Neuronal stem cell (in vitro differentiated cells): ENCODE measurements around the gene SUPT6H.

Source experiments
- DNase-seq: peaks from one replicate; pipeline ENCODE4 v3.0.0-alpha.2; 2013; ENCODE audit warnings: low spot score
- H2AFZ ChIP-seq: one replicate; pipeline ENCODE4 v1.6.1; 2013; ENCODE audit warnings: mild to moderate bottlenecking, low read length, inconsistent platforms
- H2AK5ac ChIP-seq: 2 replicates; pipeline ENCODE4 v1.6.1; 2013; ENCODE audit warnings: low read depth, mild to moderate bottlenecking, inconsistent platforms, low read length, moderate library complexity, mixed read lengths
- H2BK120ac ChIP-seq: 2 replicates; pipeline ENCODE4 v1.6.1; 2013; ENCODE audit warnings: low read depth, mild to moderate bottlenecking, inconsistent platforms, low read length, moderate library complexity, mixed read lengths
- H2BK12ac ChIP-seq: one replicate; pipeline ENCODE4 v1.6.1; 2013; ENCODE audit warnings: low read length, inconsistent platforms
- H2BK15ac ChIP-seq: 2 replicates; pipeline ENCODE4 v1.6.1; 2013; ENCODE audit warnings: mild to moderate bottlenecking, low read length, inconsistent platforms, mixed read lengths
- H2BK5ac ChIP-seq: one replicate; pipeline ENCODE4 v1.6.1; 2013; ENCODE audit warnings: inconsistent platforms, mild to moderate bottlenecking, low read length, moderate library complexity
- H3K14ac ChIP-seq: one replicate; pipeline ENCODE4 v1.6.1; 2013; ENCODE audit warnings: low read length, inconsistent platforms
- H3K18ac ChIP-seq: 2 replicates; pipeline ENCODE4 v1.6.1; 2013; ENCODE audit warnings: low read length, inconsistent platforms
- H3K23ac ChIP-seq: 2 replicates; pipeline ENCODE4 v1.6.1; 2013; ENCODE audit warnings: low read depth, mild to moderate bottlenecking, mixed read lengths, low read length, inconsistent platforms; ENCODE audit not compliant: poor library complexity
- H3K27ac ChIP-seq: replicated peaks from 3 replicates; pipeline ENCODE4 v1.5.1; 2013; ENCODE audit warnings: low read length, inconsistent platforms
- H3K27me3 ChIP-seq, 3 experiments: 2 replicates each; pipeline ENCODE4 v1.6.1; 2013; ENCODE audit warnings: low read length in 3 of 3, mild to moderate bottlenecking in 2 of 3, inconsistent platforms in 1 of 3, low read depth in 1 of 3, mixed read lengths in 1 of 3, moderate library complexity in 1 of 3; ENCODE audit not compliant: control insufficient read depth in 3 of 3, insufficient read depth in 3 of 3
- H3K36me3 ChIP-seq, 2 donors: replicated peaks in 1 of 2; 2 replicates each; pipeline ENCODE4 v1.6.1; 2013; ENCODE audit warnings: low read length in 2 of 2; ENCODE audit not compliant: control insufficient read depth in 2 of 2, insufficient read depth in 2 of 2
- H3K4ac ChIP-seq: 2 replicates; pipeline ENCODE4 v1.6.1; 2013; ENCODE audit warnings: inconsistent platforms, mild to moderate bottlenecking, low read length, moderate library complexity
- H3K4me1 ChIP-seq, 2 donors: 1 replicate in 1 of 2; 2 replicates in 1 of 2; pipeline ENCODE4 v1.6.1; 2013; ENCODE audit warnings: low read length in 2 of 2, low read depth in 1 of 2; ENCODE audit not compliant: control insufficient read depth in 2 of 2, insufficient read depth in 1 of 2
- H3K4me2 ChIP-seq: one replicate; pipeline ENCODE4 v1.6.1; 2013; ENCODE audit warnings: mild to moderate bottlenecking, low read length, inconsistent platforms; ENCODE audit not compliant: insufficient read depth, poor library complexity, severe bottlenecking
- H3K4me3 ChIP-seq, 2 donors: 2 replicates each; pipeline ENCODE4 v1.5.1; 2013; ENCODE audit warnings: low read length in 2 of 2, mild to moderate bottlenecking in 2 of 2, inconsistent platforms in 1 of 2, moderate library complexity in 1 of 2
- H3K79me1 ChIP-seq: one replicate; pipeline ENCODE4 v1.6.1; 2013; ENCODE audit warnings: low read depth, mild to moderate bottlenecking, inconsistent platforms, low read length, moderate library complexity
- H3K9ac ChIP-seq: one replicate; pipeline ENCODE4 v1.6.1; 2013; ENCODE audit warnings: mild to moderate bottlenecking, low read depth, low read length, inconsistent platforms; ENCODE audit not compliant: poor library complexity
- H3K9me3 ChIP-seq, 2 donors: replicated peaks in 1 of 2; 2 replicates each; pipeline versions ENCODE3 to v1.6.1; 2013; ENCODE audit warnings: low read length in 2 of 2, mild to moderate bottlenecking in 2 of 2, inconsistent platforms in 1 of 2, low read depth in 1 of 2, mixed read lengths in 1 of 2, moderate library complexity in 1 of 2; ENCODE audit not compliant: control insufficient read depth in 2 of 2, insufficient read depth in 1 of 2
- H4K8ac ChIP-seq: one replicate; pipeline ENCODE4 v1.6.1; 2013; ENCODE audit warnings: low read depth, mild to moderate bottlenecking, inconsistent platforms, low read length, moderate library complexity
- H4K91ac ChIP-seq: one replicate; pipeline ENCODE4 v1.6.1; 2013; ENCODE audit warnings: low read length, low read depth, mild to moderate bottlenecking, inconsistent platforms; ENCODE audit not compliant: poor library complexity
- WGBS, 2 donors: extraction: QIAGEN DNeasy Blood & Tissue Kit; methylation state at CpG; one replicate each; pipeline ENCODE4 v1.1.7; 2013; ENCODE audit warnings: missing lambda C conversion rate in 2 of 2, mixed read lengths in 1 of 2; ENCODE audit not compliant: insufficient read length in 2 of 2, insufficient replicate concordance in 1 of 2; ENCODE audit errors: extremely low coverage in 2 of 2; 5-methylcytosine and 5-hydroxymethylcytosine counted together

The SUPT6H gene

GRCh38 chr17:28685366-28685765 lies 23.4 kb downstream of the SUPT6H start:
- H3K18ac ChIP-seq, result no peak overlapping the region
- H3K4me2 ChIP-seq, result no peak overlapping the region
- WGBS, 2 donors, result no CpG with 5 or more reads among the region's 5 CpGs
- H2BK15ac ChIP-seq, result no peak overlapping the region
- H3K9me3 ChIP-seq, result no peaks in the 10 kb centered on the region
- H3K4ac ChIP-seq, result no peak overlapping the region
- H2AK5ac ChIP-seq, result no peak overlapping the region
- H2BK5ac ChIP-seq, result no peak overlapping the region
- H3K4me1 ChIP-seq, result no peaks in the 10 kb centered on the region
- no peak overlapping the region for H3K27ac ChIP-seq
- no peak overlapping the region for H2AFZ ChIP-seq
- no peak overlapping the region for H2BK120ac ChIP-seq
- no peak overlapping the region for H4K91ac ChIP-seq
- H3K79me1 ChIP-seq, result peaks cover 2% of the 10 kb centered on the region
- no peak overlapping the region for H3K23ac ChIP-seq
- H2BK12ac ChIP-seq, result no peak overlapping the region
- H3K36me3 ChIP-seq, result peaks cover 73 to 100% of the 10 kb centered on the region in 2 donors
- no peaks in the 10 kb centered on the region for H3K27me3 ChIP-seq
- no peak overlapping the region for H3K9ac ChIP-seq
- H3K4me3 ChIP-seq, result no peak overlapping the region
- DNase-seq, result no peak
- H4K8ac ChIP-seq, result no peak overlapping the region
- H3K14ac ChIP-seq, result no peak overlapping the region

GRCh38 chr17:28686296-28686695 lies 24.3 kb downstream of the SUPT6H start:
- no peak overlapping the region for H3K27ac ChIP-seq
- H3K14ac ChIP-seq, result no peak overlapping the region
- H3K4me3 ChIP-seq, result no peak overlapping the region
- H3K9ac ChIP-seq, result no peak overlapping the region
- H2AK5ac ChIP-seq, result no peak overlapping the region
- no peak overlapping the region for H2BK120ac ChIP-seq
- no peak overlapping the region for H3K4me2 ChIP-seq
- no peak overlapping the region for H3K23ac ChIP-seq
- H4K91ac ChIP-seq, result no peak overlapping the region
- H4K8ac ChIP-seq, result no peak overlapping the region
- no peak overlapping the region for H2AFZ ChIP-seq
- no peak overlapping the region for H2BK15ac ChIP-seq
- H3K18ac ChIP-seq, result no peak overlapping the region
- H3K36me3 ChIP-seq, result peaks cover 73 to 100% of the 10 kb centered on the region in 2 donors
- no peaks in the 10 kb centered on the region for H3K27me3 ChIP-seq
- no peak overlapping the region for H3K4ac ChIP-seq
- peaks cover 2% of the 10 kb centered on the region for H3K79me1 ChIP-seq
- H3K4me1 ChIP-seq, result no peaks in the 10 kb centered on the region
- no peak for DNase-seq
- no peak overlapping the region for H2BK12ac ChIP-seq
- no peaks in the 10 kb centered on the region for H3K9me3 ChIP-seq
- H2BK5ac ChIP-seq, result no peak overlapping the region
- WGBS, 2 donors, result no CpG with 5 or more reads among the region's 4 CpGs

DNA sequence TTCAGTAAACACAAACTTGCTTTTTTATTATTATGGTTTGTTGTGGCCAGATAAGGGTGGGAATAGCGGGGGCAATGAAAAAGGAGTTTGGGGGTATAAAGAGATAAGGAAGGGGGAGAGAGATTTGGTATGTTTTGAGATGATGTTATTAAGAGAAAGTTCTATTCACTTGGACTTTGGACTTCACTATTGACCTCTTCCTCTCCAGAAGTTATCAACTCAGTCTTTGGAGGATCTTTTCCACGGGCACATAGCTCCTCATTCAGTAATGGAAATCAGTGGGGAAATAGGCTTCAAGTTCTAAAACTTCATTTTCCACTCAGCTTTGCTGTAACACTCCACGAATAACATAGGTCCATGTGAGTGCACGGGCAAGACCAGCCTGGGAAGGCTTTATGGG lies 26.5 kb downstream of the SUPT6H start:
- Histone ChIP-seq H3K36me3 (peaks cover 56 to 95% of the 10 kb centered on the region in 2 donors), H3K9ac (no peak overlapping the region), H4K91ac (no peak overlapping the region), H3K14ac (no peak overlapping the region), H3K27ac (no peak overlapping the region), H3K4me2 (no peak overlapping the region), H4K8ac (no peak overlapping the region), H3K9me3 (no peaks in the 10 kb centered on the region), H2AFZ (no peak overlapping the region), H3K18ac (no peak overlapping the region), H2BK5ac (no peak overlapping the region), H3K4me3 (no peak overlapping the region), H2BK12ac (no peak overlapping the region), H2AK5ac (no peak overlapping the region), H3K4me1 (no peaks in the 10 kb centered on the region), H2BK120ac (no peak overlapping the region), H3K23ac (no peak overlapping the region), H3K79me1 (no peaks in the 10 kb centered on the region), H3K4ac (no peak overlapping the region), H2BK15ac (no peak overlapping the region), H3K27me3 (no peaks in the 10 kb centered on the region)
- 100% methylated on average over 1 of the region's 4 CpGs for WGBS, 2 donors
- no peak for DNase-seq

DNA sequence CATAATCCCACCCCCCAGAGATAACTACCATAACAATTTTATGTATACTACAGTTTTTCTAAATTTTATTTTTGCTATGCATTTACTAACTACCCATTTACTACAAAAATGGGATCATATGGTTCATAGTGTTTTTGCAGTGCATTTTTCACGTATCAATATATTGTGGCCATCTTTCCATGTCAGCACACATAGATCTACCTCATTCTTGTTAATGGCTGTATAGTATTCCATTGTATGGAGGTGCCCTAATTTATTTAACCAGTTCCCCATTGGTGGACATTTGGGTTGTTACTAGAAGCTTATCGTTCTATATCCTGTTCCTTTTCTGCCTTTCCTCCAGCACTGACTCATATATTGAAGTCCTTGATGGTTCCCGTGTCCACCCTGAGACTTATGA lies 27.0 kb downstream of the SUPT6H start:
- Histone ChIP-seq H4K91ac (no peak overlapping the region), H2BK5ac (no peak overlapping the region), H3K18ac (no peak overlapping the region), H3K79me1 (no peaks in the 10 kb centered on the region), H3K14ac (no peak overlapping the region), H2BK120ac (no peak overlapping the region), H2AFZ (no peak overlapping the region), H3K9me3 (no peaks in the 10 kb centered on the region), H3K4ac (no peak overlapping the region), H3K4me1 (no peaks in the 10 kb centered on the region), H2AK5ac (no peak overlapping the region), H2BK12ac (no peak overlapping the region), H3K36me3 (peaks cover 59 to 95% of the 10 kb centered on the region in 2 donors), H3K27me3 (no peaks in the 10 kb centered on the region), H4K8ac (no peak overlapping the region), H3K4me2 (no peak overlapping the region), H3K9ac (no peak overlapping the region), H3K27ac (no peak overlapping the region), H3K4me3 (no peak overlapping the region), H2BK15ac (no peak overlapping the region), H3K23ac (no peak overlapping the region)
- DNase-seq, result no peak
- WGBS, 2 donors, result no CpG with 5 or more reads among the region's 3 CpGs
